Left cardiac atrium (tissue), 4 donors: ENCODE results near the gene CACNA1G. TPM values are rescaled to one million over a fixed set of nuclear protein-coding genes. Genes with fewer than 3 reads are reported as not detected.

ENCODE experiments used
- ATAC-seq, 2 donors: fragments of 200-7000 bp; cut with Tn5 transposase; one replicate each; pipeline ENCODE4 v1.9.1; 2020; ENCODE audit warnings: mild to moderate bottlenecking in 2 of 2, moderate library complexity in 2 of 2
- DNase-seq: peaks from one replicate; pipeline ENCODE4 v3.0.0-alpha.2; 2020
- intact Hi-C, 2 donors: fragments of 100-400 bp; cut with DNase I; formaldehyde crosslinking; loops; one replicate each; pipeline versions ENCODE4 v1.14.1 to v1.15.1; 2022 to 2023
- total RNA-seq, 2 donors: library from RNA; stranded (reverse); fragmentation: NEBNext Ultra II Directional; extraction: Animal tissue kit (Norgen Biotek cat#: 25700); gene quantifications; one replicate each; pipeline ENCODE4 v1.2.1, GENCODE V29; 2021
- donor health status: DM: no; HTN: yes; CAD: no.
- donor health status: DM: no; HTN: yes; CAD: no; lungs with severe emphysema.
- donor health status: DM: yes; HTN: yes; CAD: no.
- donor health status: Dilated cardiomyopathy.

Gene CACNA1G
- total RNA-seq, 2 donors from 2014 or later = 5.7 to 6.9 TPM

GRCh38 chr17:50649042-50649908, 88.8 kb downstream of the CACNA1G start:
- DNase-seq = no peak
- no peak for ATAC-seq
- intact Hi-C loops = no loop called here

- DNase-seq = no peak
- ATAC-seq = no peak
These were observed 91.1 kb downstream of the CACNA1G start for GRCh38 chr17:50651661-50652060.

GRCh38 chr17:50653738-50654137, 93.2 kb downstream of the CACNA1G start:
- intact Hi-C loops = no loop called here
- DNase-seq (no peak), ATAC-seq (no peak)

More at GRCh38 chr17:50651661-50652060, 91.1 kb downstream of the CACNA1G start:
- intact Hi-C loops = no loop called here

- DNase-seq (no peak), ATAC-seq (no peak)
- intact Hi-C loops = no loop called here
These were observed 96.0 kb downstream of the CACNA1G start for GRCh38 chr17:50656509-50656908.

- intact Hi-C loops = no loop called here
- DNase-seq = no peak
- no peak for ATAC-seq
These were observed 96.5 kb downstream of the CACNA1G start for GRCh38 chr17:50657054-50657453.

- intact Hi-C loops = no loop called here
These were observed 97.1 kb downstream of the CACNA1G start for GRCh38 chr17:50657627-50658026.

GRCh38 chr17:50658616-50659015, 98.1 kb downstream of the CACNA1G start:
- DNase-seq = no peak
- intact Hi-C loops = no loop called here
- peak; percentile 28 to 31 for ATAC-seq

More at GRCh38 chr17:50657627-50658026, 97.1 kb downstream of the CACNA1G start:
- no peak for ATAC-seq
- DNase-seq = no peak

GRCh38 chr17:50659179-50659578, 98.7 kb downstream of the CACNA1G start:
- no peak for DNase-seq
- no peak for ATAC-seq
- intact Hi-C loops = no loop called here

- intact Hi-C loops = no loop called here
- ATAC-seq (peak; percentile 66 to 68), DNase-seq (peak; percentile 65)
These were observed 99.7 kb downstream of the CACNA1G start for GRCh38 chr17:50660042-50660886.

GRCh38 chr17:50660887-50661345, 100.4 kb downstream of the CACNA1G start:
- intact Hi-C loops = no loop called here
- ATAC-seq = peak; percentile 2 to 7
- no peak for DNase-seq

GRCh38 chr17:50661348-50661747, 100.8 kb downstream of the CACNA1G start:
- ATAC-seq (no peak), DNase-seq (no peak)
- intact Hi-C loops = no loop called here

GRCh38 chr17:50661795-50662391, 101.4 kb downstream of the CACNA1G start:
- peak; percentile 25 to 70 for ATAC-seq
- peak; percentile 62 for DNase-seq
- intact Hi-C loops = no loop called here

GRCh38 chr17:50662632-50663225, 102.2 kb downstream of the CACNA1G start:
- ATAC-seq = no peak
- intact Hi-C loops = no loop called here
- no peak for DNase-seq

- intact Hi-C loops = no loop called here
- no peak for ATAC-seq
- no peak for DNase-seq
These were observed 103.4 kb downstream of the CACNA1G start for GRCh38 chr17:50663812-50664374.

- intact Hi-C loops = no loop called here
- no peak for ATAC-seq
These were observed 104.4 kb downstream of the CACNA1G start for GRCh38 chr17:50664788-50665458.

GRCh38 chr17:50665838-50666237, 105.3 kb downstream of the CACNA1G start:
- intact Hi-C loops = no loop called here
- ATAC-seq = no peak
- no peak for DNase-seq

More at GRCh38 chr17:50664788-50665458, 104.4 kb downstream of the CACNA1G start:
- DNase-seq = no peak

GRCh38 chr17:50666316-50666715, 105.8 kb downstream of the CACNA1G start:
- intact Hi-C loops = no loop called here
- ATAC-seq = no peak
- DNase-seq = no peak

GRCh38 chr17:50667259-50668024, 106.9 kb downstream of the CACNA1G start:
- DNase-seq = no peak
- intact Hi-C loops = no loop called here
- no peak for ATAC-seq
